SK-N-SH (cell line): ENCODE results near the gene SGPL1. TPM values are rescaled to one million over a fixed set of nuclear protein-coding genes. Genes with fewer than 3 reads are reported as not detected.
A peak's percentile ranks its signal among the peaks of the same experiment; 100 is the strongest.

Experiments used
- CTCF ChIA-PET: fragments of 300-600, 350-600 bp; formaldehyde crosslinking; extraction: SDS; loops from one replicate; lab custom pipeline; 2021; lab: Yijun Ruan, JAX
- POLR2A ChIA-PET: fragments of 350-600 bp; sonication (Branson Sonifier 250); formaldehyde crosslinking; extraction: SDS; loops from one replicate; lab custom pipeline; 2020; ENCODE audit warnings: antibody characterized with exemption, inconsistent platforms; lab: Yijun Ruan, JAX
- DNase-seq: peaks from one replicate; pipeline ENCODE4 v3.0.0; 2012
- H2AFZ ChIP-seq: fragments of 200-600 bp; sonication (generic); 2 replicates; pipeline ENCODE4 v1.8.1; 2016; ENCODE audit warnings: antibody characterized with exemption, mild to moderate bottlenecking, low read depth
- H3F3A ChIP-seq: fragments of 200-600 bp; sonication (generic); replicated peaks from 2 replicates; pipeline ENCODE3; 2016; ENCODE audit warnings: antibody characterized with exemption, mild to moderate bottlenecking; ENCODE audit not compliant: insufficient read depth
- H3K27ac ChIP-seq, 2 experiments: fragments of 200-500 bp in 1 of 2; fragments of 200-600 bp in 1 of 2; sonication (Bioruptor generic) in 1 of 2; sonication (generic), shearing (Covaris generic) in 1 of 2; 2 replicates each; pipeline versions ENCODE4 v1.5.1 to v1.6.1; 2014 to 2016; ENCODE audit warnings: low read depth in 2 of 2, inconsistent platforms in 1 of 2, low read length in 1 of 2, mild to moderate bottlenecking in 1 of 2, mixed read lengths in 1 of 2
- H3K27me3 ChIP-seq: fragments of 200-600 bp; sonication (generic), shearing (Covaris generic); 2 replicates; pipeline ENCODE4 v1.6.1; 2016; ENCODE audit warnings: mixed run types; ENCODE audit not compliant: insufficient read depth
- H3K36me3 ChIP-seq, 2 experiments: fragments of 200-500 bp in 1 of 2; fragments of 200-600 bp in 1 of 2; sonication (Bioruptor generic) in 1 of 2; sonication (generic) in 1 of 2; replicated peaks in 1 of 2; 2 replicates each; pipeline versions ENCODE3 to v1.5.1; 2014 to 2016; ENCODE audit warnings: low read length in 1 of 2, mild to moderate bottlenecking in 1 of 2; ENCODE audit not compliant: insufficient read depth in 2 of 2, control insufficient read depth in 1 of 2
- H3K4me1 ChIP-seq, 2 experiments: fragments of 200-500 bp in 1 of 2; fragments of 200-600 bp in 1 of 2; sonication (Bioruptor generic) in 1 of 2; sonication (generic), shearing (Covaris generic) in 1 of 2; 2 replicates each; pipeline versions ENCODE4 v1.5.1 to v1.6.1; 2014 to 2016; ENCODE audit warnings: low read depth in 1 of 2, low read length in 1 of 2, mixed run types in 1 of 2; ENCODE audit not compliant: insufficient read depth in 2 of 2, control insufficient read depth in 1 of 2
- H3K4me2 ChIP-seq: fragments of 200-600 bp; sonication (generic), shearing (Covaris generic); 2 replicates; pipeline ENCODE4 v1.6.1; 2017; ENCODE audit warnings: mixed run types
- H3K4me3 ChIP-seq, 2 experiments: fragments of 200-500 bp in 1 of 2; fragments of 200-600 bp in 1 of 2; sonication (Bioruptor generic) in 1 of 2; sonication (generic), shearing (Covaris generic) in 1 of 2; 2 replicates each; pipeline versions ENCODE4 v1.5.1 to v1.8.1; 2014 to 2016; ENCODE audit warnings: low read depth in 2 of 2, inconsistent platforms in 1 of 2, low read length in 1 of 2, mild to moderate bottlenecking in 1 of 2, mixed read lengths in 1 of 2, moderate library complexity in 1 of 2
- H3K79me2 ChIP-seq: fragments of 200-600 bp; sonication (generic); 2 replicates; pipeline ENCODE4 v1.8.1; 2017; ENCODE audit warnings: mild to moderate bottlenecking; ENCODE audit not compliant: insufficient read depth
- H3K9ac ChIP-seq: fragments of 200-600 bp; sonication (generic); 2 replicates; pipeline ENCODE4 v1.6.1; 2017; ENCODE audit warnings: mixed run types
- H3K9me2 ChIP-seq: fragments of 200-600 bp; sonication (generic); 2 replicates; pipeline ENCODE4 v1.6.1; 2017; ENCODE audit warnings: mixed run types
- H3K9me3 ChIP-seq: fragments of 200-600 bp; sonication (generic); 2 replicates; pipeline ENCODE4 v1.6.1; 2017; ENCODE audit warnings: mixed run types, mild to moderate bottlenecking, moderate library complexity
- H4K20me1 ChIP-seq: fragments of 200-600 bp; sonication (generic); 2 replicates; pipeline ENCODE4 v1.6.1; 2017; ENCODE audit warnings: mild to moderate bottlenecking, mixed run types; ENCODE audit not compliant: insufficient read depth
- CHD2 ChIP-seq: fragments of 150-350 bp; IDR thresholded peaks from 2 replicates; pipeline ENCODE4 v1.6.1; 2018; ENCODE audit warnings: low read length; ENCODE audit not compliant: partially characterized antibody
- ELF1 ChIP-seq: IDR thresholded peaks from 2 replicates; pipeline ENCODE4 v1.4.0; 2012
- EZH2phosphoT487 ChIP-seq: fragments of 200-600 bp; sonication (generic); IDR thresholded peaks from 2 replicates; pipeline ENCODE4 v1.6.1; 2017; ENCODE audit warnings: low read depth, mixed run types, mild to moderate bottlenecking, antibody characterized with exemption, moderate library complexity, borderline replicate concordance
- FOXJ3 ChIP-seq: sonication (generic); formaldehyde crosslinking; IDR thresholded peaks from 2 replicates; pipeline ENCODE4 v1.5.1; 2020; ENCODE audit warnings: mild to moderate bottlenecking, missing genetic modification reagents
- FOXM1 ChIP-seq: IDR thresholded peaks from 2 replicates; pipeline ENCODE4 v1.4.0; 2012; ENCODE audit warnings: low read depth, mild to moderate bottlenecking
- GATA2 ChIP-seq: sonication (generic); formaldehyde crosslinking; IDR thresholded peaks from 2 replicates; pipeline ENCODE4 v1.5.0; 2020; ENCODE audit warnings: mild to moderate bottlenecking, missing genetic modification reagents
- IRF3 ChIP-seq: fragments of 150-350 bp; IDR thresholded peaks from 2 replicates; pipeline ENCODE4 v1.6.1; 2016; ENCODE audit warnings: mild to moderate bottlenecking, low read depth, low read length
- PBX3 ChIP-seq: IDR thresholded peaks from 2 replicates; pipeline ENCODE4; 2012
- POLR2AphosphoS5 ChIP-seq: IDR thresholded peaks from 2 replicates; pipeline ENCODE4 v1.6.1; 2012; ENCODE audit warnings: low read depth, low read length
- REST ChIP-seq: IDR thresholded peaks from 2 replicates; pipeline ENCODE4 v1.6.1; 2012; ENCODE audit warnings: mild to moderate bottlenecking, low read depth, low read length, moderate library complexity
- RFX5 ChIP-seq: IDR thresholded peaks from 2 replicates; pipeline ENCODE4 v1.6.1; 2012; ENCODE audit warnings: mild to moderate bottlenecking, improper control_type of control experiment, low read length
- RXRA ChIP-seq: IDR thresholded peaks from 2 replicates; pipeline ENCODE4 v1.4.0; 2012; ENCODE audit warnings: low read depth, mild to moderate bottlenecking, borderline replicate concordance
- SIN3A ChIP-seq: IDR thresholded peaks from 2 replicates; pipeline ENCODE4 v1.6.1; 2012; ENCODE audit warnings: low read depth, mild to moderate bottlenecking, low read length, moderate library complexity, borderline replicate concordance
- TAF1 ChIP-seq: IDR thresholded peaks from 2 replicates; pipeline ENCODE4 v1.6.1; 2012; ENCODE audit warnings: low read depth, mild to moderate bottlenecking, low read length, moderate library complexity, borderline replicate concordance
- TCF12 ChIP-seq: IDR thresholded peaks from 2 replicates; pipeline ENCODE4 v1.4.0; 2012
- USF1 ChIP-seq: IDR thresholded peaks from 2 replicates; pipeline ENCODE4 v1.4.0; 2012; ENCODE audit warnings: low read depth, borderline replicate concordance
- WGBS: methylation state at CpG from one replicate; pipeline ENCODE4 v1.1.6; 2017; ENCODE audit warnings: low lambda C conversion rate; 5-methylcytosine and 5-hydroxymethylcytosine counted together
- polyA plus RNA-seq, 3 experiments: library from polyadenylated mRNA; depleted of rRNA; stranded (reverse); fragments of >200 nt; gene quantifications; 2 replicates each; pipeline ENCODE4 v1.2.3, GENCODE V29; 2012

Gene SGPL1
- polyA plus RNA-seq, 1 of the 3 experiments (the other 2 are of a cell fraction): 11.8 TPM

- WGBS: 100% methylated on average over 2 of the region's 2 CpGs
Measured at GRCh38 chr10:70836319-70836718, 20.6 kb downstream of the SGPL1 start.

More at GRCh38 chr10:70836319-70836718, 20.6 kb downstream of the SGPL1 start:
- Histone ChIP-seq H2AFZ (no peak overlapping the region), H3K4me2 (0 out of 2 replicates have a peak overlapping the region, but pooled peaks have one; percentile 55), H3K27me3 (no peaks in the 10 kb centered on the region), H3K9me2 (no peaks in the 10 kb centered on the region), H3K79me2 (peaks cover 80% of the 10 kb centered on the region), H3K36me3 (peaks cover 30 to 35% of the 10 kb centered on the region in 2 experiments), H3K9me3 (no peaks in the 10 kb centered on the region), H4K20me1 (no peaks in the 10 kb centered on the region), H3F3A (peaks cover 51% of the 10 kb centered on the region), H3K4me1 (peaks cover 21 to 38% of the 10 kb centered on the region in 2 experiments), H3K9ac (peak overlapping the region; percentile 8; the same call in 1 of the 2 replicates), H3K27ac (peak overlapping the region in 1 of 2 experiments; percentile 99; a peak in 2 of 4 replicates), H3K4me3 (no peak overlapping the region)
- ChIA-PET POLR2A (interaction anchor here (0.6 kb wide), 1 partner anchor 1388 kb away, joined by 3 read pairs; no protein-coding TSS in a partner anchor), CTCF (interaction anchor here (1.5 kb wide), 1 partner anchor 21 kb away, joined by 3 read pairs; no protein-coding TSS in a partner anchor)
- TF ChIP-seq IRF3 (no peak), RFX5 (no peak), RXRA (no peak), FOXJ3 (CRISPR knock-in tag) (no peak), USF1 (no peak), GATA2 (CRISPR knock-in tag) (no peak), CHD2 (no peak), PBX3 (no peak), TAF1 (no peak), SIN3A (no peak), FOXM1 (no peak), REST (no peak), EZH2phosphoT487 (no peak), ELF1 (no peak), TCF12 (no peak), POLR2AphosphoS5 (no peak)
- no peak for DNase-seq
